ENCODE results near the gene EFEMP1.

The EFEMP1 gene

DNA sequence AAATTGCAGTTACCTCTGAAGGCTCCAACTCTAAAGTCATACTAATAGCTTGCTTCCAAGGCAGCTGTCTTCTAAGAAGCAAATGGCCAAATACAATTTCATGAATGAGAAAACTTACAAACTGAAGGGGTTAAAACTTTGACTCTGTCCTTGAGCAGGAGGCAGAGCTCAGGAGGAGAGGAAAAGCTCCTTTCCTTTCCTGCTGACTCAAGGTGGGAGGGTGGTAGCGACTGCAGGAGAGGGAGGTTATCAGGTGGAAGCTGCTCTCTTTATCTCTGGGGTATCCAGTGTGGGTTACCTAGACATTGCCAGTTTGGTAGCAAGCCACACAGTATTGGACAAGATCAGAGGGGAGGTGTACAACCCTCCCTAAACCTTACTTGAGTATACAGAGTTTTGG, 2.7 kb upstream of the EFEMP1 start:
- no peak overlapping the region for H3K27ac ChIP-seq
- no peak for DNase-seq (ENCODE audit: low read depth, low spot score)
- no peaks in the 10 kb centered on the region for H3K36me3 ChIP-seq (ENCODE audit: insufficient read depth, low read length)
- no peaks in the 10 kb centered on the region for H3K9me3 ChIP-seq (ENCODE audit: low read depth, low read length)
- TF ChIP-seq POLR2AphosphoS5 (IDR thresholded peaks at IDR 0.05; ENCODE audit: borderline replicate concordance, low read depth, low read length) (no peak), EZH2 (IDR thresholded peaks at IDR 0.05) (no peak), FOXP2 (optimal IDR thresholded peaks at IDR 0.05; ENCODE audit: control extremely low read depth, extremely low read length, insufficient read depth) (no peak)
- no peak overlapping the region for H3K9ac ChIP-seq (ENCODE audit: insufficient read length)
- no peak overlapping the region for H3K4me3 ChIP-seq

DNA sequence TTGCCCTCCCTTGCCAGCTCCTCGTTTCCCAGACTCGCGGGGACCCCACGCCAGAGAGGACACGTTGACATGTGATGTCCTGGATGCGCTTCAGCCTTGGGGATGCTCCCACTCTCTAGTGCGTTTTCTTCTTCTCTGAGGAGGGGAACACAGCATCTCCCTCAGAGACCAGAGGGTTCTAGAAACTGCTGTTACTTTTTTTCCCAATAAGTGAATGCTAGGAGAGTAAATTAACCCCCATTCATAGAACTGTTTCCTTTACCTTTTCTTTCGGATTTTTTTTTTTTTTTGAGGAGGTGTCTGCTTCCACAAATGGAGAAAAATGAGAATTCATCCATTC, 370 bp upstream of the EFEMP1 start:
- Histone ChIP-seq H3K36me3 (ENCODE audit: insufficient read depth, low read length) (no peaks in the 10 kb centered on the region), H3K27ac (no peak overlapping the region), H3K4me3 (peak overlapping the region; percentile 40; the same call in 1 of the 2 replicates), H3K9me3 (ENCODE audit: low read depth, low read length) (no peaks in the 10 kb centered on the region), H3K9ac (ENCODE audit: insufficient read length) (no peak overlapping the region)
- no peak for DNase-seq (ENCODE audit: low read depth, low spot score)
- TF ChIP-seq EZH2 (IDR thresholded peaks at IDR 0.05) = no peak
- TF ChIP-seq POLR2AphosphoS5 (IDR thresholded peaks at IDR 0.05; ENCODE audit: borderline replicate concordance, low read depth, low read length) = no peak
- no peak for TF ChIP-seq FOXP2 (optimal IDR thresholded peaks at IDR 0.05; ENCODE audit: control extremely low read depth, extremely low read length, insufficient read depth)

DNA sequence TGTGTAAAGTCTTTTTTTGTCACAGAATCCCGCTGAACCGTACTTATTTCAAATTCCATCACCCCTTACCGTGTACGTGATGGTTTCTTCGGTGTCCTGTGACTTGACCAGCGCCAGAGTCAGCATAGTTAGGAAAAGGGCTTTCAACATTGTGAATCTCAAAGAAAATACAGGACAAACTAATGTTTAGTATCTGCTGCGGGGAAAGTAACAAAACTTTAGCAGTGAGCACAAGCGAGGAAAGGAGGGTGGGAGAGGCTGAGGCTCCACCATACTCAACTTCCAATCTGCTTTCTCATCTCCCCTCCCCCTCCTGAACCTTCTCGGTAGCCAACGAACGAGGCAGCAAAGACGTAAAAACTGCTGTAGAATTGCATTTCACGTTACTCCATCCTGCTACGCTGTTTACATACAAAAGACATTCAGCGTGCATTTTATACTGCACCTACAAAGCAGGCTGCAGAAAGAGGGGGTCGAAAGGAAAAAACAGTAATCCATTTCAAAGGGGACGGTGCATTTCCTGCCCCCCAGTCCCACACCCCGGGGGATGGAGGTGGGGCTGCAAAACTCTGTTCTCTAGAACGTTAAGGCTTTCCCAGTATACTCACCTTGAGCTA, 1.2 kb downstream of the EFEMP1 start:
- DNase-seq (ENCODE audit: low read depth, low spot score) = no peak
- no peak overlapping the region for H3K9ac ChIP-seq (ENCODE audit: insufficient read length)
- H3K27ac ChIP-seq = no peak overlapping the region
- no peaks in the 10 kb centered on the region for H3K9me3 ChIP-seq (ENCODE audit: low read depth, low read length)
- no peak for TF ChIP-seq POLR2AphosphoS5 (IDR thresholded peaks at IDR 0.05; ENCODE audit: borderline replicate concordance, low read depth, low read length)
- no peak for TF ChIP-seq FOXP2 (optimal IDR thresholded peaks at IDR 0.05; ENCODE audit: control extremely low read depth, extremely low read length, insufficient read depth)
- no peak for TF ChIP-seq EZH2 (IDR thresholded peaks at IDR 0.05)
- no peak overlapping the region for H3K4me3 ChIP-seq
- H3K36me3 ChIP-seq (ENCODE audit: insufficient read depth, low read length) = no peaks in the 10 kb centered on the region

DNA sequence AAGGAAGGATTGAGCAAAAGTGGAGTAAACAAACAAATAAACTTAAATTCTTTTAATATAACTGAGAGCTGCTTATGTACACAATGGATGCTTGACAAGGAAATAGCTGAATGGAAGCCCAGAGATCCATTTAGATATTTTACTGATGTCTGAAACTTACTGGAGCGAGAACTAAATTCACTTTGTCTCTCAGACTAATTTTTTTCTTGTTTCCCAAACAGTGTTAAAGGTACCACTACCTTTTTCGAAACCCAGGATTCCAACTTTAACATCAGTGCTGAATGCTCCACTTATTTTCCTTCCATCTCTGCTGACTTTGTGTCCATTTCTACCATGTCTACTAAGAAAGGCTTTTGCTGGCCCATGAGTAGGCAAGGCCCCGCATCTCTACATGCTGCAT, 4.0 kb downstream of the EFEMP1 start:
- TF ChIP-seq POLR2AphosphoS5 (IDR thresholded peaks at IDR 0.05; ENCODE audit: borderline replicate concordance, low read depth, low read length) (no peak), FOXP2 (optimal IDR thresholded peaks at IDR 0.05; ENCODE audit: control extremely low read depth, extremely low read length, insufficient read depth) (no peak), EZH2 (IDR thresholded peaks at IDR 0.05) (no peak)
- Histone ChIP-seq H3K36me3 (ENCODE audit: insufficient read depth, low read length) (no peaks in the 10 kb centered on the region), H3K4me3 (no peak overlapping the region), H3K9ac (ENCODE audit: insufficient read length) (no peak overlapping the region), H3K27ac (no peak overlapping the region), H3K9me3 (ENCODE audit: low read depth, low read length) (no peaks in the 10 kb centered on the region)
- no peak for DNase-seq (ENCODE audit: low read depth, low spot score)

DNA sequence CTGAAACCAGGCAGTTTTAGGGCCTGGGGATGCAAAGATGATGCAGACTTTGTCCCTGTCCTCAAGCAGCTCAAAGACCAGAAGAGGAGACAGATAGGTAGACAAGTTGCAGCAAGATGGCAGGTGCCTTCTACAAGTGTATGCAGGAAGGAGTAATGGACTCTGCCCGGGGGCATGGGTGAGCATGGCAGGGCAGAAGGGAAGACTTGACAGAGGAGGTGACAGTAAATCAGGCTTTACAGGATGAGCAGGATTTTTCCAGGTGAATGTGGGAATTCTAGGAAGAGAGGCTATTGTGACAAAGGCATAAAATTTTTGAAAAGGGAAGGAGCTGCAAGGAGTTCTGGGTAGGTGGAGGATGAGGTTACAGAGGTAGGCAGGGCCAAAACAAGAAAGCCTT, 4.7 kb downstream of the EFEMP1 start:
- H3K36me3 ChIP-seq (ENCODE audit: insufficient read depth, low read length) = no peaks in the 10 kb centered on the region
- H3K4me3 ChIP-seq = no peak overlapping the region
- no peak overlapping the region for H3K27ac ChIP-seq
- DNase-seq (ENCODE audit: low read depth, low spot score) = no peak
- H3K9me3 ChIP-seq (ENCODE audit: low read depth, low read length) = no peaks in the 10 kb centered on the region
- H3K9ac ChIP-seq (ENCODE audit: insufficient read length) = no peak overlapping the region
- TF ChIP-seq FOXP2 (optimal IDR thresholded peaks at IDR 0.05; ENCODE audit: control extremely low read depth, extremely low read length, insufficient read depth) (no peak), POLR2AphosphoS5 (IDR thresholded peaks at IDR 0.05; ENCODE audit: borderline replicate concordance, low read depth, low read length) (no peak), EZH2 (IDR thresholded peaks at IDR 0.05) (no peak)

DNA sequence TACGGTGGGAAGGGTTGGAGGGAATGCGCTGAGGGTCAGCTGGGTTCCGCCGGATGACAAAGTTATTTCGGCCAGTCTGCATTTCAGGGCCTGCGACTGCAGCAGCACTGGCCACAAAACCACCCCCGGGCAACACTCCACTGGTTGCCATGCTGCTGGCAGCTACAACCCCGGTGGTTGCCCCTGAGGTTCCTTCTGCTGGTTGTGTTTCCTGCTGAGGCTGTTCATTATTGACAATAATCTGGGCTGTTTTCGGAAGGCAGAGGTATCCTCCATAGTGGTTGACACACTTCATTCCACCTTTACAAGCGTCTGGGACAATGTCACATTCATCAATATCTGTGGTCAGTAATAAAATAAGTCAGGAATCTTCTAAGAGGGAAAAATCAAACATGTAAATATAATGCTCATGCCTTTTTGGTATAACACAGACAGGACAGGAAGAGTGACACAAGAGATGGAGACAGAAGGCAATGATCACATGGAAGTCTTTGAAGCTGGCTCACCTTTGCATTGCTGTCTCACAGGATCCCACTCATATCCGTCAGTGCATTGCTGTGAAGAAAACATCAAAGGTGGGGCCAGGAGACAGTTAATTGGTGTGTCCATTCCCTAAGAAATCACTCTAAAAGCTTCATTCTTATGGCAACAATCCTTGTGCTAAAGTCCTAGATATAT, 5.7 kb downstream of the EFEMP1 start:
- TF ChIP-seq POLR2AphosphoS5 (IDR thresholded peaks at IDR 0.05; ENCODE audit: borderline replicate concordance, low read depth, low read length) (no peak), EZH2 (IDR thresholded peaks at IDR 0.05) (no peak), FOXP2 (optimal IDR thresholded peaks at IDR 0.05; ENCODE audit: control extremely low read depth, extremely low read length, insufficient read depth) (no peak)
- Histone ChIP-seq H3K9me3 (ENCODE audit: low read depth, low read length) (no peaks in the 10 kb centered on the region), H3K27ac (no peak overlapping the region), H3K4me3 (no peak overlapping the region), H3K9ac (ENCODE audit: insufficient read length) (no peak overlapping the region), H3K36me3 (ENCODE audit: insufficient read depth, low read length) (no peaks in the 10 kb centered on the region)
- no peak for DNase-seq (ENCODE audit: low read depth, low spot score)

DNA sequence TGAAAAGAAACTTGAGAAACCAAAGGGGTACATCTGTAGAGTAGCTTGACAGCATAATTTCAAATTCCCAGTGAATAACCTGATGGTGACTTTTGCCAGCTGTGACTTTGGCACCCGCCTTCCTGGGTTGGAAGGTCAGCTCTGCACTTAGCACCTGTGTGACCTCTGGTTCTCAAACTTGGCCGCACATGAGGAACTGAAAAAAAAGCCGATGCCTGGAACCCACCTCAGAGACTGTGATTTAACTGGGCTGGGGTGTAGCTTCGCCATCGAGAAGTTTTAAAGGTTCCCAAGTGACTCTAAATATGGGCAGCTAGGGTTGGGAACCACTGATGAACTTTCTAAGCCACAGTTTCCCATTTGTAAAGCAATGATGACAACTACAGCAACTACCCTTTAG, 6.5 kb downstream of the EFEMP1 start:
- no peaks in the 10 kb centered on the region for H3K36me3 ChIP-seq (ENCODE audit: insufficient read depth, low read length)
- H3K27ac ChIP-seq = no peak overlapping the region
- no peak overlapping the region for H3K9ac ChIP-seq (ENCODE audit: insufficient read length)
- no peak for DNase-seq (ENCODE audit: low read depth, low spot score)
- H3K4me3 ChIP-seq = no peak overlapping the region
- no peaks in the 10 kb centered on the region for H3K9me3 ChIP-seq (ENCODE audit: low read depth, low read length)
- TF ChIP-seq FOXP2 (optimal IDR thresholded peaks at IDR 0.05; ENCODE audit: control extremely low read depth, extremely low read length, insufficient read depth) = no peak
- TF ChIP-seq EZH2 (IDR thresholded peaks at IDR 0.05) = no peak
- no peak for TF ChIP-seq POLR2AphosphoS5 (IDR thresholded peaks at IDR 0.05; ENCODE audit: borderline replicate concordance, low read depth, low read length)

DNA sequence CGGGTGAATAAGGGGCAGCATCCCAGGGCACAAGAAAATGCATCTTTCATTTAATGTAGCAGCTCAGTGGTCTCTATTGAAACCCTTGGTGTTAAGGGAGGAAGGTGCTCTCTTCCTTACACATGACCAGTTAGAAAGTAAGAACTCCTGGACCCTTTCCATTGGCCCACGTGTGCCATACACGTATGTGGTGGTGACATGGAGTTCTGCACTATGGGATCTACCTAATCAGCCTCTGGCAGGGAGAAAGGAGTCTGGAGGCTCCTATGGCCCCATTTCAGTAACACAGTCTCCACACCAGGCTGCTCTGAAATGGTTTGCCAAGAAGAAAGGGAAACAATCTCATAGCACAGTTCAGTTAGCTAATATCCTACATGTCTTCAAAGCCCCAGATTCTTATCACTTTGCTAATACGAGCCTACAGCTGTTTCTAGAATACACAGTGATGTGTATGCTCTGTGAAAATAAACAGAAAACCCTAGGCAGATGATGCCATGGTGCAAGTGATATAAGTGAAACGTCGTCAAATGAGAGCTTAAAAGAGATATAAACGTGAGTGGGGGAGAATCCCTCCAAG, 7.0 kb downstream of the EFEMP1 start:
- no peak overlapping the region for H3K27ac ChIP-seq

More for the DNA sequence above, 7.0 kb downstream of the EFEMP1 start:
- Histone ChIP-seq H3K4me3 (no peak overlapping the region), H3K9me3 (ENCODE audit: low read depth, low read length) (no peaks in the 10 kb centered on the region), H3K9ac (ENCODE audit: insufficient read length) (no peak overlapping the region), H3K36me3 (ENCODE audit: insufficient read depth, low read length) (no peaks in the 10 kb centered on the region)
- TF ChIP-seq POLR2AphosphoS5 (IDR thresholded peaks at IDR 0.05; ENCODE audit: borderline replicate concordance, low read depth, low read length) (no peak), EZH2 (IDR thresholded peaks at IDR 0.05) (no peak), FOXP2 (optimal IDR thresholded peaks at IDR 0.05; ENCODE audit: control extremely low read depth, extremely low read length, insufficient read depth) (no peak)
- no peak for DNase-seq (ENCODE audit: low read depth, low spot score)
